Activated CD8-positive, alpha-beta memory T cell treated with anti-CD3 and anti-CD28 coated beads for 24 hours (primary cell): ENCODE data around the gene PPP1CB.
"Not testable (repeated sequence)": the region's sequence is repeated elsewhere in the genome, so short reads cannot be mapped to it uniquely, and the experiment has no call there.

Source experiments
- DNase-seq: peaks from one replicate; pipeline ENCODE4 v3.0.0-alpha.2; 2020

PPP1CB gene

DNA sequence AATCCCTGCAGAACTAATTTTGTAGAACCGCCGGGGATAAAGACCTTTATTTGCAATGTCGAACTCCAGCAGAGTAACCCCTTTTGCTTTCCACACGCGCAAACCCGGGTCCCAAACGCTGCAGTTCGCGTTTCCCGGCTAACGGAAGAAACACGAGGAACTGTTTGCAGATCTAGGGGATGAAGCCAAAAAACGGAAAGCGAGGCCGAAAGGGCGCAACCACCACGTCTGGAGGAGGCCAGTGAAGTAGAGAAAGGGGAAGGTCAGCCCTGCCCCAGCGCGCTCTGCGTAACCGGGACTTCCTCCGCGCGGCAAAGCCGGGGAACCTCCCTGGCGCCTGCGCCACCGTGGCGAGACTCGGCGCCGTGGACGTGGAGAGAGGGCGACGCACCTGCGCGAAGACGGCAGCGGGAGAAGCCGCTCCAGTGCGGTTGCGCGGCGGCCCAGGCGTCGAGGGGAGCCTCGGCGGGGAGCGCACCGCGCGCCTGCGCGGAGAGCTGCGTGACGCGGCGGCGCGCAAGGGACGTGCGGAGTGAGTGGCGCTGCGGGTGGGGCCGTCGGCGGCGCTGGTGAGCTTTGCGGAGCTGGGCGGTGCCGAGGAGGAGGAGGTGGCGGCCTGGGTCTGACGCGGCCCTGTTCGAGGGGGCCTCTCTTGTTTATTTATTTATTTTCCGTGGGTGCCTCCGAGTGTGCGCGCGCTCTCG is at the start of gene PPP1CB:
PPP1CB (plus strand) TSS at position 579 of the 704 bp plus-strand sequence. CDS start 295 bp downstream, outside the sequence.
- peak; percentile 96 for DNase-seq

DNA sequence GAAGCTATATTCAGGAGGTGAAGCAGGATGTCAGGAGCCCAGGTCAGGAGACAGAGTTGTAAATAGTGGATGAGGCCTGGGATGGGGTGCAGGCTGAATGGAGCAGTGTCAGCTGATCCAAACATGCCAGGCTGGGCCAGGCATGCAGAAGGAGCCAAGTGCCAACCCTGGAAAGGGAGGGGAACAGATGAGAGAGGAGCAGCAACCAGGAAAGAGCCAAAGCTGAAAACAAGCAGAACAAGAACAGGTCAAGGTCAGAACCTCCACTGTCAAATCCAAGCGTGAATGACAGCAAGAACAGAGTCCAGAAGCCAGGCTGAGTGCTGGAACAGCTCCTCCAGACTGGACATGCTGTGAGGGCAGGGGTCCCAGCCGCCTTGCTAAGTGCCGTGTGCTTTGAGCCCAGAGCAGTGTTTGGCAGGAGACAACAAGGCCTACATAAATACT is 49.2 kb upstream of the PPP1CB start:
- no peak for DNase-seq

DNA sequence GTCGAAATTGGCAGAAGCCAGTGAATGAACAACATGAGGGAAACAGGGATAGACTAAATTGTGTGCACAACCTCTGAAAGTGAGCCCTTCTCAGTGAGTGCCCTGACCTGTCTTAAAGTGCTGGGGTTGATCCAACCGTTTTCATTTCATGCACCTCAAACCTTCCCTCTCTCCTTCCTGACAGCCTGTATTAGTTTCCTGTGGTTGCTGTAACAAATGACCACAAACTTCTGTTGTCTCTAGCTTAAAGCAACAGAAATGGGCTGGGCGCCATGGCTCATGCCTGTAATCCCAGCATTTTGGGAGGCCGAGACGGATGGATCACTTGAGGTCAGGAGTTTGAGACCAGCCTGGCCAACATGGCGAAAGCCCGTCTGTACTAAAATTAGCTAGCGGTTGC is 48.8 kb upstream of the PPP1CB start:
- no peak for DNase-seq

DNA sequence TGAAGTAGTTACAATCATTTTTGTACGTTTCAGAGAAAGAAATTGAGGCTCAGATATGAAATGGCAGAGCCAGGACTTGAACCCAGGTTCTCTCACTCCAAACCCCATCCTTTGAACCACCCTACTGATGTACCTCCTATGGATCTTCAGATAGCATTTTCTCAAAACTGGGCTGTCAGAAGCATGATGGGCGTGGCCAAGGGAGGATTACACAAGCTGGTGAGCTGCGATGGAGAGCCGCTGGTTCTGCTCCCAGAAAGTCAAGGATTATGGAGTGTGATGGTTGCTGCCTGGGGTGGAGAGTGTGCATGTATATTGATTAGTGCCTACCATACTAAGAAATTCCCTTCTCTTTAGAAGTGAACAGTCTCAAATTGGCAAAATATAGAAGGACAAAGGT is 47.0 kb upstream of the PPP1CB start:
- no peak for DNase-seq

DNA sequence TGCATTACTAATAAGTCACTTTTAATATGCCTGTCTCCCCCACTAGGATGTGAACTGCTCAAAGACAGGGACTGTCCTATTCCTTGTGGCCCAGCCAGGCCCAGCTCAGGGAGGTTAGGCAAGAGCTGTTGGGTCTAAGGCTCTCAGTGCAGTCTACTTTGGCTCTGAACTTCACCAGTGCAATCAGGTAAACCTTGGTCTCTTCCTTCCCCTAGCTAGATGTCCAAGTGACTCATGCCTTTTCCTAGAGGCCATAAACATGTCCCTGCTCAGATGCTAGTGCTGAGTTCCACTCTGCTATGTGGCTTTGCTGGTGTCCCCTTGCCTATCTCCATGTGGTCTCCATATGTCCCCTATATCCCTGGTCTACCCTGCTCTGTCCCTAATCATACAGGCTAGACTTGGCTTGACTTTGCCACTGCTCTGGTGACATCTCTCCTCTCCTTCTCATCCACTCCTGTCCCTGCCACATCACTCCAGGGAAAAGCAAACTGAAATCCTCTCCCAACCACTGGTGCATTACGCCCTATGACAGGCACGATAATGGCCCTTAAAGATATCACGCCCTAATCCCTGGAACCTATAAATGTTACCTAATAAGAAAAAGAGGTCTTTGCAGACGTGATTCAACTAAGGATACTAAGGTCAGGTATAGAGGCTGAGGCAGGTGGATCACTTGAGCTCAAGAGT is 45.7 kb upstream of the PPP1CB start:
- no peak for DNase-seq

DNA sequence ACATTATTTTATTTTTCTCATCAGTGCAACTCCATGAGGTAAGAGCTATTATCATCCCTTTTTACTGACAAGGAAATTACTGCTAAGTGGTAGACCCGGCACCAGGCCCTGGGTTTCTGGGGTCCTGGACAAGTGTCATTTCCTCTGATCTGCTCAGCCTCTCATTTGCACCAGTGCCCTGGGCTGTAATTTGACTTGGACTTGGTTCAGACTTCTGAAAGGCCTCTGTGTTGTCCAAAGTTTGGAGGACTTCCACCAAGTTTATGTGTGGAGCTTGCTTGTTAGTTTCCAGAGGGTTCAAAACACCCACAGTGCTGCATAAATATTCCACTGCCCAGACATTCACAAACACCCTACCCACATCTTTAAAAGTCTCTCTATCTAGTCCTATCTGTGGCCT is 44.0 kb upstream of the PPP1CB start:
- DNase-seq, result no peak

DNA sequence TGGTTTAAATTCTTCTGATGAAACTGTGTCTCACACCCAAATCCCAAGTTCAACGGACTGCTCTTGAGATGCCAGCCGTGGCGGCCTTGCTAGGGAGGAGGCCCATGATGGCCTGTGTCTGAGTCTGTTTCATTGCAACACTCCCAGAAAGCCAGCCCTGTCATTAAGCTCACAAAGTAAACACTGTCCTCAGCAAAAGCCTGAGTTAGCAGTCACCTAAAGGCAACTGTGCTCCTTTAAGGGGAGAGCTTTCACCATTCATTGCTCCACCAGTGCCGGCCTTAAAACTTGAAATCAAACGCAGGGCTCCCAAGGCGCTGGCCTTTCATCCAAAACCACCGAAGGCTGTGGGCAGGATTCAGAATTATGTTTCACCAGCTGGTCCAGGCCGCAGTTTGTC is 42.5 kb upstream of the PPP1CB start:
- no peak for DNase-seq

DNA sequence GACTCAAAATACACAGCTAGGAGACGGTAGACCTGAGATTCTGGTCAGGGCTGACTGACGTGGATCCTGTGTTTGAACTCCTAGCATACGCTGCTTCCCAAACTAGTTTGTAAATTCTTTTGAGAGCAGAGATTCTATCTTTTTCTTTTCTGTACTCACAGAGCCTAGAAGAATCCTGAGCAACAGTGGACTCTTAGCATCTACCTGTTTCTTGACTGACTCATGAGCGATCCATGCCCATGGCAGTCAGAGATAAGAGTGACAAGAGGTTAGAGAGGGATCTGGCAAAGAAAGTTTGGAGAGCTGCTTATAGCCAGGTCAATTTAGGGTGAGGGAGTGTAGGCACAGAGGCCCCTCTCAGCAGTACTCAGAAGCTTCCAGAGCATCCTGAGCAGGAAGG is 41.1 kb upstream of the PPP1CB start:
- DNase-seq, result no peak

DNA sequence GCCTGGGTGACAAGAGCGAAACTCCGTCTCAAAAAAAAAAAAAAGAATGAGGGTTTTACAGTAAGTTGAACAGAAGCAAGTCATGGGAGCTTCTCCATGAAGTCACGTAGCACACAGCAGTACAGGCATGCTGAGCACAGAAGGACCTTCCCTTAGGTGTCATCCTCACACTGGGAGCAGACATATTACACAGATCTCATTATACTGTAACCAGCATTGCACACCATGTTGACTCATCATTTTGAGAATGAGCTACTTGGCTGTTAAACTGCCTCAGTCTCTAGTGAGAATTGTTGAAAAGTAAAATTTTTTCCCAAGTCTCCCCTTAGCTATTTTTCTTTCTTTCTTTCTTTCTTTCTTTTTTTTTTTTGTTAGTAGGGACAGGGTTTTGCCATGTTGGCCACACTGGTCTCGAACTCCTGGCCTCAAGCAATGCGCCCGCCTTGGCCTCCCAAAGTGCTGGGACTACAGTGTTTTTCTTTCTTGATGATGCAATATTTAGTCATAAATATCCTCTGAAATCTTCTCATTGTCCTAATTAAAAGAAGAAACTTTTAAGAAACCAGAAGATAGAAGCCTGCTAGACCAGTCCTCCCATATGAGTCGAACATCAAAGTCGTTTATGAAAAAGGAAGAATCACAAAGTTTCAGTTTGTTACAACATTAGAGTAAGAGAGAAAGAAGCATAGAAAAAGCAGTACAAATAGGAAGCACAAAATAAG is 37.9 kb upstream of the PPP1CB start:
- DNase-seq, result no peak

DNA sequence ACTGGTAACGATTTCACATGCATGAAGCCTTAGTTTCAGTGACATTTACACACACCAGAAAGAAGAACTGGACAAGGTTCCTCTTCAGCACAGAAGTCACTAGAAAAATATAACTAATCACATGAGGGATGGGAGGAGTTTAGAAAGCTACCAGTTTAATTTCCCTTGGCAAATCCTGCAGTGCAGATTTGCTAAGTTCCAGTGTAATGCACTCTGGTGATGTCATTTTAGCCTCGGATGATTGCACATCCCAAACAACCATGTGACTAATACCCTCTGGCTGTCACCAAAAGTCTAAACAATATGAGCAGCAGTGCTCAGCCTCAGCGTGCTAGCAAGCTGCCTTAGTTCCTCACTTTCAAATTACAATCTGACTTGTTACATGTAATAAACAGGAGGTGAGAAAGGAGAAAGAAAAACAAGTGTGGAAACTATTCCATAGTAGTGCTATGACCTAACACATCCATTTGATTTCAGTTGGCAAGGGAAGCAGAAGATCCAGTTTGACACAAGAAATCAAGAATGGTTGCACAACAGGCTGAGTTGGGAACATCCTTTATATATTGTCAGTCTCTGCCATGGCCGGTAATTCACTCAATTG is 35.3 kb upstream of the PPP1CB start:
- DNase-seq, result no peak

DNA sequence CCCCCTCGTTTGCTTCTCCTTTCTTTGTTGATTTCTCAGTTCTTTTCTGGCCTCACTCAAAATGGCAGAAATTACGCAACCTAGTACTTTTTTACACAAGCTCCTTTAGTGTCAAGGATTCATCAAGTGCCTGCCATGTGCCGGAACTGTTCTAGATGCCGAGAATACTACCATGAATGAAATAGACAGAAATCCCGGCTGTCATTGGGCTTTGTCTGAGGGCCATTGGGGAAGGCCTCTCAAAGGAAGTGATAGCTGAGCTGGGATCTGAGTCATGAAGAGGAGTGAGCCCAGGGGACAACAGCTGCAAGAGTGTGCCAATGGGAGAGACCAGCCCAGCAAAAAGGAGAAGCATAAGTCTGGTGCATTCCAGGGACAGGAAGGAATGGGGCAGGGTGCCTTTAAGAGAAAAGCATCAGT is 34.3 kb upstream of the PPP1CB start:
- no peak for DNase-seq

DNA sequence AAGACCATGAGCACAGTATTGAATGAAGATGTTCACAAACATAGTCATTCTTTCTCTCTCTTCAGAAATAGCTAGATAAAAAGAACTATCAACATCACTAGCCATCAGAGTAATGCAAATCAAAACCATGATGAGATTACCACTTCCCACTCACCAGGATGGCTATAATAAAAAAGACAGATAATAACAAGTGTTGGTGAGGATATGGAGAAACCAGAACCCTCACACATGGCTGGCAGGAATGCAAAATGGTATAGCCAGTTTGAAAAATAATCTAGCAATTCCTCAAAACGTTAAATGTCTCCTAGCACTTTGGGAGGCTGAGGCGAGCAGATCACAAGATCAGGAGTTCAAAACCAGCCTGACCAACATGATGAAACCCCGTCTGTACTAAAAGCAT is 31.3 kb upstream of the PPP1CB start:
- DNase-seq, result no peak

DNA sequence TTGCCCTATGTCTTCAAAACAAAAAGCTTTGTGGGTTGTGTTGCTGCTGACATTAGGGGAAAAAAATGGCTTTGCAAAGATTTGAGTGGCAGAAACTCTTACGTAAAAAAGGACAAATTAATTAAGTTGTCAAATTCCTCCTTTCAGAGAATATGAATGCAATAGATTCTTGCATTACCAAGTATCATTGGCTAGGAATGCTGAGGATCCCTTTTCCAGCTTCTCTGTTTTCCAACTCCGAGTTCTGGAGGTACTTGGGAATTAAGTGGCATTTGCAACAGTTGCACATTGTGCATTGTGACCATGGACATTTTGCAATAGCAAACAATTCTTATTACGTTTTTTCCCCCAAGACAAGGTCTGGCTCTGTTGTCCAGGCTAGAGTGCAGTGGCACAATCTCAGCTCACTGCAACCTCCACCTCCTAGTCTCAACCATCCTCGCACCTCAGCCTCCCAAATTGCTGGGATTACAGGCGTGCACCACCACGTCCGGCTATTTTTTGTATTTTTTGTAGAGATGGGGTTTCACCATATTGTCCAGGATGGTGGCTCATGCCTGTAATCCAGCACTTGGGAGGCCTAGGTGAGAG is 29.9 kb upstream of the PPP1CB start:
- DNase-seq, result no peak

DNA sequence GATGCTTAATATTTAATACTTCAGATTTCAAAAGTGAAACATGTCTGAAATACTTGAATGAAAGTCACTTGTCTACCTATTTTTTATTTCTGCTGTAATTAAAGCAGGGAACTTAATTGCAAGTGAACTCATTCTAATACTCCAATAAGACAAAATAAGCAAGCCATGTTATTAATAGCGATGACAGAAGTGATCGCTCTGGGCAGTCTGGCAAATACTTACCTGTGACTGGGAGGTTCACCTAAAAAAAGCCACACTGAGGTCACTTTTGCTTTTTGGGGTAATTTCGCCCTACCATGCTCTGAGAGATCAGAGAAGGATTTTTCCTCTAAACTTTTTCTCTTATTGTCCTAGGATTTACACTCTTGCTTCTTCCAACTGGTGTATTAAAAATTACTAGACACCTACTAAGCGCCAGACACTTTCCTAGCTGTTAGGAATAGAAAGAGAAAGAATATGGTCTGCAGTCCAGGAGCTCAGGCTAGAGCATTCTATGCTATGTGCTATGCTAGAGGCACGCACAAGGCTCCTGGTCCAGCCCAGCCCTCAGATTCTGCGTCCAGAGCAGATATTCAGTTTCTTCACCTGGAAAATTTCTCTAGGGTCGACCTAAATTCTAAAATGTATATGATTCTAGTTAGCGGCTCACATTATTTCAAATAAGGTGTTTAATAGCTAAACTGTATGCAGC is 26.5 kb upstream of the PPP1CB start:
- no peak for DNase-seq

DNA sequence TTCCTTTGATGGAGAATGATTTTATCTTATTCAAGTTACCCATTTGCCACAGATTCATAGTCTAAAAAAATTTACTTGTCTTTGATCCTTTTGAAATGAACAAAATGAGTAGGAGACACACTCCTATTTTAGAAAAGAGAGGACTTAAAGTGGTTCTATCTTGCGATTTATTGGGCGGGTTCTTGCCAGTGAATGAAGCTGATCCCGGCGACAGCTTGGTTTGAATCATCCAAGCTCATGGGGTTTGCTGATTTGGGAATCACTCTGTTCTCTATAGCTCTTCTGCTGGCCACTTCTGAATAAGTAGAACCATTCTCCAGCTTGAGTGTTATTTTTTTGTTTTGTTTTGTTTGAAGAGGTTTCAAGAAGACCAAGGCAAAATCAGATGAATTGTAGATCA is 25.5 kb upstream of the PPP1CB start:
- no peak for DNase-seq

DNA sequence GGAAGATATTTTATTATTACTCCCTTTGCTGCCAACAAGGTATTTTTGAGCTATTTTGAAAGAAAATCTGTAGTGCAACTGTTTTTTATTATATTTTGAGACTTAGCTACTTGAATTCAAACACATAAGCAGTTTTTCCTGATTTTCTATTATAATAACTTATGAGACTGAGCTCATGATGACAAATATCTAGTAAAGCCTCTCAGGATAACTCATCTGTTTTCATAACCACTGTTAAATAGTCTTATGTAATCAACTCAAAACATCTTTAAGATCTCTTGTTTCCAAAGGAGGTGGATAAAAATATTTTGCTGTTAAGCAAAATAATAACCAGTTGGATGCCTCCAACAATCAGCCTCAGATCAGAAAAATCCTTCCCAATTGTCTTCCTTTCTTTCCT is 21.9 kb upstream of the PPP1CB start:
- DNase-seq, result no peak

DNA sequence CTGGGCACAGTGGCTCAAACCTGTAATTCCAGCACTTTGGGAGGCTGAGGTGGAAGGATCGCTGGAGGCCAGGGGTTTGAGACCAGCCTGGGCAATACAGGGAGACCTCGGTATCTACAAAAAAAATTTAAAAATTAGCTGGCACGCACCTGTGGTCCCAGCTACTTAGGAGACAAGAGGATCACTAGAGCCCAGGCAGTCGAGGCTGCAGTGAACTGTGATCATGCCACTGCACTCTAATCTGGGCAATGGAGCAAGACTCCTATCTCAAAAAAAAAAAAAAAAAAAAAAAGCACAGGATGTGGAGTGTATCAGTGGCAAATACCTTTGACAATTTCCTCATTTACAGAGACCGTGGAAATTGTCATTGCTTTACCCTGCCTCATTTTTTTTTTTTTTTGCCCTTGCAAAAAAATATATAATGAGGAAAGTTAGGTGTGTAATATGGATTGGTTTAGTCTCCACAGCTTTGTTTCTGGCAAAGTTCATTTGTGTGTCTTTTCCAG is 20.9 kb upstream of the PPP1CB start:
- DNase-seq, result no peak

DNA sequence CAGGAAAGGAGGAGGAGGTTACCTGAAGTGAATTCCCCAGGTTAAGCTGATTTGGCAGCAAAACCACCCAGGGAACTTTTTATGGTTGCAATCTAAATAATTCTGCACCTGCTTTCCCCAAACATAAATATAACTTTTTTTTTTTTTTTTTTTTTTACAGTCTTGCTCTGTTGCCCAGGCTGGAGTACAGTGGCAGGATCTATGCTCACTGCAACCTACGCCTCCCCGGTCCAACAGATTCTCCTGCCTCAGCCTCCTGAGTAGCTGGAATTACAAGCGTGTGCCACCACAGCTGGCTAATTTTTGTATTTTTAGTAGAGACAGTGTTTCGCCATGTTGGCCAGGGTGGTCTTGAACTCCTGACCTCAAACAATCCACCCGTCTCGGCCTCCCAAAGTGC is 16.1 kb upstream of the PPP1CB start:
- DNase-seq, result no peak

DNA sequence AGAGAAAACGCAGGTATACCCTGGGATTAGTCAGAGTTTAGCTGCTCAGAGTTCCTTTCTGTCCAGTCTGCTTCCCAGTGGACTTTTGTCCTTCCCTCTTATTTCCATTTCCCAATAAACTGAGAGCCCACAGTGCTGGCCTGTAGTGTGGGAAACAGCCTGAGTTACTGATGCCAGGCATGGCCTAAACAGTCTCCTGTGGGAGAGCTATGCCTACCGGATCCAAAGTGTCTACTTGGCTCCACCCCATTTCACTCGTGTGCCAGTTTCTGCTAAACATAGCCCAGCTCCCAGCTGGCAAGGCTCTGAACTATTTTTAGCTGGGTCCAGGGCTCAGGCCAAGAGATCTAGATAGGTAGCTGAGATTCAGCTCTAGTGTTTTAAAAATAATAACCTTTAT is 15.6 kb upstream of the PPP1CB start:
- no peak for DNase-seq

DNA sequence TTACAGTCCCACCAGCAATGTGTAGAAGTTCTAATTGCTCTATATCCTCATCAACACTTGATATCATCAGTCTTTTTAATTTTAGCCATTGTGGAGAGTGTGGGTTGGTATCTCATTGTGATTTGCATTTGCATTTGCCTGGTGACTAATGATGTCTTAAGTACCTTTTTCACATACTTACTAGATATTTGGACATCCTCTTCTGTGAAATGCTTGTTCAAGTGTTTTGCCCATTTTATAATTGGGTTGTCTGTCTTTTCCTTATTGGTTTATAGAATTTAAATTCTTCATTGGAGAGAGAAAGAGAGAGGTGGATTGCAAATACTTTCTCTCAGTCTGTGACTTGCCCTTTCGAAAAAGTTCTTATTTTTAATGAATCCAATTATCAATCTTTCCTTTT is 14.0 kb upstream of the PPP1CB start:
- DNase-seq, result no peak

DNA sequence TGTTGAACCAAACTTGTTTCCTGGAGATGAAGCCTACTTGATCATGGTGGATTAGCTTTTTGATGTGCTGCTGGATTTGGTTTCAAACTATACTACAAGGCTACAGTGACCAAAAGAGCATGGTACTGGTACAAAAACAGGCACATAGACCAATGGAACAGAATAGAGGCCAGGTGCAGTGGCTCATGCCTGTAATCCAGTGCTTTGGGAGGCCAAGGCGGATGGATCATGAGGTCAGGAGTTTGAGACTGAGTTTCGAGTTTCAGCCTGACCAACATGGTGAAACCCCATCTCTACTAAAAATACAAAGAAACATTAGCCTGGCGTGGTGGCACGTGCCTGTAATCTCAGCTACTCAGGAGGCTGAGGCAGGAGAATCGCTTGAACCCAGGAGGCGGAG is 9.0 kb upstream of the PPP1CB start:
- DNase-seq, result not testable (repeated sequence)

DNA sequence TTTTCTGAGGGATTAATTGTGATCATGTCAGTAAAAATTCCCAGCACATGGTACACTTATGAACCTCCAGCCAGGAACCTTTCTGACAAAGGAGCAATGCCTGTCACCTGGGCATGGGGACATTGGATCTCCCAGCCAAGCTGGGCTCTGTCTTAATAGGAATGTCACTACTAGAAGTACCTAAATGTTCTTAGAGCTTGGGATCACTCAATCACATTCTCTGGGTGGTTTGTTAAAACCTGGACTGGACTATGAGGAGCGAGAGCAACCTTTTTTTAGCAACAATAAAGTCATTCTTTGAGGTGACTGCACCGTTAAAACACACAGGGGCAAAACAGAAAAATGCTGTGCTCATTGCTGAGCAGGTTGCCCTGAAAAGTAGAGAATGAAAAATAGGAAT is 6.4 kb upstream of the PPP1CB start:
- DNase-seq, result no peak
